NCI-H2227 (cell line): Measurements from ENCODE around the gene EXOC4.

ENCODE experiments used
- DNase-seq: peaks from one replicate; lab custom pipeline; 2025; ENCODE audit not compliant: unreplicated experiment; lab: John Stamatoyannopoulos, UW

The EXOC4 gene

DNA sequence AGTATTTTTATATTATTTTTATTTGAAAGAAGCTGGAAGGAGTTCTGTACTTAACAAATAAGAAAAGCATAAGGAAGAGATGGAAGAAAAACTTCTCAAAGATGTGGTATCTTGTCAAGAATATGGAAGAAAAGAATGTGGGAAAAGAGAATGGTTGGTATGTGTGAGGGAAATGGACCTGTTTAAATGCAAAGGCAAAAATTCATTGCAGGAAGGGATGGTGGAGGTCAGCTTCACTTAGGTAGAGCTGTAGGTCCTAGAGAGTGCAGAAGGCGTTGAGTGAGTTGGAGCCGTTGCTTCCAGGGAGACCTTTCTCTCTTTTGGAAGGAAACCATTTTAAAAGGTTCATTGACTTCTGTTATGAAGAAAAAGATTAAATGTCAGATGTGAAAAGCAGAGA lies 107.3 kb downstream of the EXOC4 start:
- DNase-seq: no peak

DNA sequence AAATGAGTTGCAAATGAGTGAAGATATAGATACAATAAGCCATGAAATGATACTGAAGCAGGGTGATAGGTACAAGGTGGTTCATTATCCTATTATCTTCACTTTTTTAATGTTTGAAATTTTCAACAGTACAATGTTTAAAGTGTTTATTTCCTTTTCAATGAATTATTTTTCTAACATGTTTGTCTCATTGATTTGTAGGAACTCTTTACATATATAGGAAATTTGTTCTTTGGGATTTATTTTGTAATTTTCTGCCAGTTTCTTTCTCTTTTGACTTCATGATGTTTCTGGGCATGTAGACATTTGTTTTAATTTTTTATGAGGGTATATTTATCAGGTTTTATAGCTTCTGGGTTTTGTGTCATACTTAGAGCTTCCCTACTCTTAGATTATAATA lies 108.9 kb downstream of the EXOC4 start:
- DNase-seq: no peak

DNA sequence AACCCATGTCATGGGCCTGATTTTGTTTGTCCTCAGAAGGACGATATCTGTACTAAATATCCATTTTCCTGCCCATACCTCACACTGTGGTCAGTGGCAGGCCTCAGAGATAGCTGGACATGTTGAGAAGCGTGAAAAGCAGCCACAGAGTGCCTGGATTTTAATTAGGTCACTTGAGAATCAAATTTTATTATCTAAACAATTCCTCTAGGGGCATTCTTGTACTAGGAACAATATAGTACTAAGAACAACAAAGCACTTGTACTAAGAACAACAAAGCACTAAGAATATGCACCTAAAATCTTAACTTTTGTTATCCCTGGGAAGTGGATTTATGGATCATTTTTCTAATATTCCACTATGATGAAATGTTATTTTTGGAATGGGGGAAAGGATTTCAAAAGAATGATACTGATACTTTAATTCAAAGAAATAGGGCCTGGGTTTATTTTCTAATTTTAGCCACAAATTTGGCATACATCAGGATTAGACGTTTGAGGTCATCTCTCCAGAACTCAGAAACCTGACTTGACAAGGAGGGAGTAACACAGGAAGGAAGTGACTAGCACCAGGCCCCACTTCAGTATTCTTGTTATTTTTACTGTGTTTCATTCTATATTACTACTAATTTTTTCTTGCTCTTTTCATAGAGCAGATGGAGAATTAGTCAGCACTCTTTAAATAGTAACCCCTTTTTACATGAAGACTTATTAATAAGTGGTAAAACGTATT lies 112.2 kb downstream of the EXOC4 start:
- no peak for DNase-seq

DNA sequence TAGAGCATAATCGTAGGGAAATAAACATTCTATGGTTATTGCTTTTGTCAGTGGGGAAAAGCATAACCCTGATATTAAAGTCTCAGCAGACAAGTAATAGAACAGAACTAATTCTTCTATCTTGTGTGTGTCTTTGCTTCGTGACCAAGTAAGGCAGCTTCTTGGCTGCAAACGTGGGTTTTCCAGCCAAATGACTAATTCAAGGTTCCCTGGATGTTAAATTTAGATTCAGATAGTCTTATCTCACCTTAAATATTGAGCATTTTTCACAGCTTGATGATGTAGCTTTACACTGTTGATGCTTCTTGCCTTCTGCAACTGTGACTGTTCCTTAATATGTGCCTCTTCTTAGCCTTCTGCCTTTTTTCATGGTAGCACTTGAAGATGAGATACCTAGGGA lies 113.0 kb downstream of the EXOC4 start:
- DNase-seq: no peak

DNA sequence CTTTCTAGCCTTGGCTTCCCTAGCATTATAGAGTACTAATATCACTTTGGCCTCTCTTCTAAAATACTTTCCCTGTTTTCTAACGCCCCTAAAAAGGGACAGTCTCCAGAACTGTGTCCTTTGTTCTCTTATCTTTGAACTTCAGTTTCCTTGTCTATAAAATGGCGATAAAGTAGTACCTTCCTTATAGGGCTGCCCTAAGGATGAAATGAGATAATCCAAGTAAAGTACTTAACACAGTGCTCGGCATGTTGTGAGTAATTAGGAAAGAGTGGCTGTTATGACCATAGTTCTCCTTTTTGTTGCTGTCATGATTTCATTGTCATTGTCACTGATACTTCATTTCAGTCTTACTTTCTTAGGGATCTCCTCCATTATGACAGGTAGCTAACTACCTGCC lies 114.7 kb downstream of the EXOC4 start:
- no peak for DNase-seq

DNA sequence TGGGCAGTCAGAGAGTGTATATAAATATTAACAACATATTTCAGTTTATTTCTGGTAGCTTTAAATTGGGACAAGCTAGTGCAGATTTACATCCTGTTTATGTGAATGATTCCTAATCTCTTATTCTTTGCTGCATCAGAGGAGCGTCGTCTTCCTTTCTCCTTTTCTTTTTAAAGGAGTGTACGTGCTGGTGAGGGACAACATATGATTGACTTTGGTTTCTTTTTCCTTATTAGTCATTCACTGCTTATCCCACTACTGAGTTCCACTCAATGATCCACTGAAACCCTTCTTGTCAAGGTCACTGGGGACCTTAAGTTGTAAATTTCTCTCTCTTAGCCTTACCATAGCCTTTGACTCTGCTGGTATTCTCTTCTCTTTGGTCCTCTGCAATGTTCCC lies 116.3 kb downstream of the EXOC4 start:
- no peak for DNase-seq

DNA sequence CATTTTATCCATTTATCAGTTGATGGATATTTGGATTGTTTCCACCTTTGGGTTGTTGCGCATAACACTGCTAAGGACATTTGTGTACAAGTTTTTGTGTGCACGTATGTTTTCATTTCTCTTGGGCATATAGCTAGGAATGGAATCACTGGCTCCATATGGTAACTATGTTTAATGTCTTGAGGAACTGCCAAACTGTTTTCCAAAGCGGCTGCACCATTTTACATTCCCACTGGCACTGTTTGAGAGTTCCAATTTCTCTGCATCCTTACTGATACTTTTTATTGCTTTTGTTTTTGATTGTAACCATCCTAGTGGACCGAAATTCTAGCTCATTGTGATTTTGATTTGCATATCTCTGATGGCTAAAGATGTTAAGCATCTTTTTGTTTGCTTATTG lies 118.7 kb downstream of the EXOC4 start:
- DNase-seq: no peak

DNA sequence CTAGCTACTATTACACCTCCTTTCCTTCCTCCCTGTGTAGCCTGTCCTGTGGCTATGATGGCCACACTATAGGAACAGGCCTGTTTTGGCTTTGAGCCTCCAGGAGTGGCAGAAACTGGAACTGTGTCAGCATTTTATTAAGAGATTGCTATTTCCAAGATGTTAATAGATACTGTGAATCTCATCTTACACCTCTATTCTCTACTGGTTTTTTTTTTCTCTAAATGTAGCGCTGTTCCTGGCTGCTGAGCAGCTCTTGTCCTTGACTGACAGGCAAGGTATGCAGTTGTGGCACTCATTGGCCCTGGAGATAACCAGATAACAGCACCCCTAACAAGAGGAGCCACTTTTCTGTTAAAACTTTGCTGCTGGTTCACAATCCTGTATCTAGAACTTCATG lies 119.5 kb downstream of the EXOC4 start:
- no peak for DNase-seq

DNA sequence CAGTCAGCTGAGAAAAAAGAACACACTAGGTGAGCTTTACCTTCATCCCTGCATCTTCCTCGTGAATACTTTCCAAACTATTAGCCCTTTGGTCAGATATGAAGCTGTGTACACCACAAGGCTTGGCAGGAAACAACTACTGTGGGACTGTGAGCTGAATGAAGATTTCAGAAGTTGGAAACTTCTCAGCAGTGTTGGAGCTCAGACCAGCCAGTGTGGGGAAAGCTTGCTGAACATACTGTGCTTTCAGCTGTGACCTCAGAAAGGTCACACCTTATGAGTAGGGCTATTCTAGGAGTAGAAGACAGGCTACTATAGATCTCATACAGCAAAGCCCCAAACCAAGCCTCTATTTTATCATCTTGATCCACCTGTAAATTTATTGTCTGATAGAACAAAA lies 123.6 kb downstream of the EXOC4 start:
- DNase-seq: no peak

DNA sequence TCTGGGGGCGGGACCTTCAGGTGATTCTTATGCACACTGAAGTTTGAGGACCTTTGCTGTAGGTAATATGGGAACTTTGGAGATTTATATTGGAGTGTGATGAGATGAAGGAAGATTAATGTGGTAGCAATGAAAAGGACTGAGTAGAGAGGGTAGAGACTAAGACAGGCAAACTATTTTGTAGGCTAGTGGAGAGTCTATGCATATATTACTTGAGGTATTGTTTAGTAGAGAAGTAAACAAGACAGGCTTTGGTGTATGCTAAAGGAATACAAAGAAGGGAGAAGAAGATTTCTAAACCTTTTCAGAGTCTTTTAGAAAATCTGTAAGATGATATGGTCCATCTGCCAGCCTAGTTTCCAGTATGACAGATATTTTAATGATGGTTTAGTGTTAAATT lies 129.1 kb downstream of the EXOC4 start:
- DNase-seq: no peak

DNA sequence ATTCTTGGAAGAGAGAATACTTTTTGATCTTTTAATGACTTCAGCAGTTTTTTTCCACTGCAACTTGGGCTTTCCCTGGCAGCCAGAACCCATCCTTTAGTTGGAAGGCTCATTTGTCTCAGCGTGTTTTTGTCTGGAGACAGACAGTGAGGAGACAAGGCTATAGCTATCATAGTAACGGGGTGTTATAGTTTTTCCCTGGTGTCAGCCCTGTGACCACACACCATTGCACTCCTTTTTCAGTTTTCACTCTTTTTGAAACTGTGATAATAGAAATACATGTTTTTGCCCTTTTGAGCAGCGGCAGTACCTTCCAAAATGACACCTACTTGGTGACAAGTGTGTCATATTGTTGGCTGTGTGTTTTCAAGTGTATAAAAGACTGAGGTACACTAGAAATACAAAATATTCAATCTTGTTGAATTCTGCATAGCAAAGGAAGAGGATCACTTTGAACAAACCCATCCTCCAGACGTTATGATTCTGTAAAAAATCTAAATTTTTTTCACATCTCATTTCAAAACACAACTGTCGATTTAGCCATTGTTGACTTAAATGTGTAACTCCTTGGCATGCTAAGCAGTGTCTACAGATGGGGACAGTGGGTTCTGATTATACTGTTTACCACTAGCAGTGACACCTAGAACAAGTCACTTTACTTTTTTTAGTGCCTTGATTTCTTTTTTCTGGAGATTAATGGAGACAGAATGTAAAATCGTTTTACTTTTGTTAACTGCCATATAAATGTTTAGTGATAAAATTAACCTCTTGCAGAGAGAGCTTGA lies 130.1 kb downstream of the EXOC4 start:
- no peak for DNase-seq

DNA sequence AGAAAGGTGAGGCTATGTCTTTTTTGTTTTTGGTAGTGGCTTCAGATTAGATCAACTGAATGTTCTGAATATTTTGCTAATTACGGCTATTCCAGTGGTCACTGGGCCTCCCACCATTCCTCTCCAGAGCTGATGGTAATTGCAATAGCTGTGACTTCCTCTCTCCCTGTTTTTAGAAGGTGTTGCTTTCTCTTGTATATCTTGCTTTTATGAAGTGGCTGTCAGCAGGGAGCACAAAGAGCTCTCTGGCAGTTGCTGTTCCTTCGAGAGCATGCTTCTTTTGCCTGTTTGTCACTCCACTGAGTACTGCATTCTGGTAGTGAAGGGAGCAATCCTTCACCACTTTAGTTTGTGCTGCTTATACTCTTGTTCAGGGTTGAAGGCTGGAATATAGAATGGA lies 133.3 kb downstream of the EXOC4 start:
- DNase-seq: no peak

DNA sequence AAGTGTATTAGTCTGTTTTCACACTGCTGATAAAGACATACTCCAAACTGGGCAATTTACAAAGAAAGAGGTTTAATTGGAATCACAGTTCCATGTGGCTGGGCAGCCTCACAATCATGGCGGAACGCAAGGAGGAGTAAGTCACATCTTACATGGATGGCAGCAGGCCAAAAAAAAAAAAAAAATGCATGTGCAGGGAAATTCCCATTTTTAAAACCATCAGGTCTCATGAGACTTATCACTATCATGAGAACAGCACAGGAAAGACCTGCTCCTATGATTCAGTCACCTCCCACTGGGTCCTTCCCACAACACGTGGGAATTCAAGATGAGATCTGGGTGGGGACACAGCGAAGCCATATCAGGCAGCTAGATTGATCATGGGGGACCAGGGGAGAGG lies 136.8 kb downstream of the EXOC4 start:
- DNase-seq: no peak

DNA sequence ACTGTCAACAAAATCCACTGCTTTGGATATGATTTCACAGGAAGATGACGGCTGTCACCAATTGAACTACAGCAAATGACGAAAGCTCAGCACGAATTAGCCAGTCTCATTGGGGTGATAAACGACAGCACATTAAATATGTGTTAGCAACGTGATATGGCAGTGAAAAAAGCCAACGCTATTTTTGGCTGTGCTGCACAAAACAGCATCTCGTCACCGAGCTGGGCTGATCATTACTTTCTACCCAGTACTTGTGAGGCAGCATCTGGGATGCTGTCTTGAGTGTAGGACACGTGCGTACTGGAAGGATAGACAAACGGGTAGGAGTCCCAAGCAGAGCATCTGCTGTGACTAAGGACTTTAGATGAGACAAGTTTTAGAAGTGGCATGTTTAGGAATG lies 138.3 kb downstream of the EXOC4 start:
- DNase-seq: no peak

DNA sequence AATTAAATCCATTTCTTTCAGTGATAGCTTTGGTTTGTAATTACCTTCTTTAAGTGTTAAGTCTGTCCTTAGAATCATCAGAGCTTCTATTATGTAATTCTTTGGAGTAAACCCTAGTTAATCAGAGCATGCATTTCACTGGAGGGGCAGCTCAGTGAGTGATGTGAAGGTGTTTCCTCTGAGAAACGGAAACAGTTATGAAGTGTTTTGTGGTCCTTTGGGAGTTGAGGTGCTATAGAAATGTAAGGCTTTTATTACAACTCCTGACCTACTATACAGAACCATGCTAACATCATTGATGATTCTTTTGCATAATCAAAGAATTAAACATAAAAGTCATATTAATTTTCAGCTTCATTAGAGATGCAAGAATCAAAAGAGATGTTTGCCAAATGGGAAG lies 141.5 kb downstream of the EXOC4 start:
- no peak for DNase-seq

DNA sequence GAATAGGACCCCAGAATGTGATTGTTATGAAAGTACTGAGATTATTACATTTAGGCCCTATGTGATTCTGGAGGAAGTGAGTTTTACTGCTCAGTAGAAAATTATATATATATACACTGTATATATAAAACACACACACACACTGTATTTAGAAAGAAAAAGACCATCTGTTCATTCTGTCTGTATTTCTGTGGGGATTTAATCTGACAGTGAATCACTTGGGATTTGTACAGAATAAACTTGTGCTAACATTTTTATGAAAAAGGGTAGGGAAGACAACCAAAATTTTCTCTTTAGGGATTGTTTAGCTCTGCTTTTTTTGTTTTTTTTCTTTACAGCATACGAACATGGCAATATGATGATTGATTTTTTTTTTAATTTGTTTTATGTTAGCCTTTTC lies 142.7 kb downstream of the EXOC4 start:
- DNase-seq: no peak

DNA sequence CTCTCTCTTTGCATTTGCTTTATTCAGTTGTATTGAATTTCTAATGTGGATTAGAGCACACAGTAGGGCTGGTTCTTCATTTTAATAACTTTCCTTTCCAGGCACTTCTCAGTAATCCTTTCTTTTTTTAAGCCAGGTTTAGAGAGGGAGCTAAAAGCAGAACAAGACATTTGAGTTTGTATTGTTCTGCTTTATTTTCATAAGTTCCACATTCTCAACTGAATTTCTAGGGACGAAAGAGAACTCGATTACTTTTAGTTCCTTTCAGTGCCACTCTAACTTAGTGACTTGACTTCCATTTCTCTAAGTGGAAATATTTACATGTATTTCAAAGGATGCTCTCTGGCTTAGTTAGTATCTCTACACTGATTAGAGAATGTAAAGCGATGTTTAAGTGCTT lies 145.6 kb downstream of the EXOC4 start:
- DNase-seq: no peak

DNA sequence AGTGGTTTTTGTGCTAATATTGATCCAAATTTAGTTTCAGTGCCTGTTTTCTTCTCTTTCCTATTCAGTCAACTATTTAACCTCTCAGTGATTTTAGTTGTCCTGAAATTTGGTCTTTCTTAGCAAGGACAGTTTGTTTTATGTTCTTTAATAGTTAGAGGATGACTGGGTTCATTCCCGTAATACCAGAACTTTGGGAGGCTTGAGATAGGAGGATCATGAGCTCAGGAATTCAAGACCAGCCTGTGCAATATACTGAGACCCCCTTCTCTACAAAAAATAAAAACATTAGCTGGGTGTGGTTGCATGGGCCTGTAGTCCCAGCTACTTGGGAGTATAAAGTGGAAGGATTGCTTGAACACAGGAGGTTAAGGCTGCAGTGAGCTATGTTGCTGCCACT lies 148.3 kb downstream of the EXOC4 start:
- DNase-seq: no peak

DNA sequence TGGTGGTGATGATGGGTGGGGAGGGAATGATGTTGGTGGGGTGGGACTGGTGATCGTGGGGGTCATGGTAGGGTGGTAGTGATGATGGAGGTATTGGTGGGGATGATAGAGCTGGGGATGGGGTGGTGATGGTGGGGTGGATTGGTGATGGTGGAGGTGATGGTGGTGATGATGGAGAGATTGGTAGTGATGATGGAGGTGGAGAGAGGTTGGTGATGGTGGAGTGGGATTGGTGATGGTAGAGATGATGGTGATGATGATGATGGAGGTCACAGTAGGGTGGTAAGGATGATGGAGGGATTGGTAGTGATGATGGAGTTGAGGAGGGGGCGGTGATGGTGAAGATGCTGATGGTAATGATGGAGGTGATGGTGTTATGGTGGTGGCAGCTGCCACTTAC lies 155.3 kb downstream of the EXOC4 start:
- no peak for DNase-seq

DNA sequence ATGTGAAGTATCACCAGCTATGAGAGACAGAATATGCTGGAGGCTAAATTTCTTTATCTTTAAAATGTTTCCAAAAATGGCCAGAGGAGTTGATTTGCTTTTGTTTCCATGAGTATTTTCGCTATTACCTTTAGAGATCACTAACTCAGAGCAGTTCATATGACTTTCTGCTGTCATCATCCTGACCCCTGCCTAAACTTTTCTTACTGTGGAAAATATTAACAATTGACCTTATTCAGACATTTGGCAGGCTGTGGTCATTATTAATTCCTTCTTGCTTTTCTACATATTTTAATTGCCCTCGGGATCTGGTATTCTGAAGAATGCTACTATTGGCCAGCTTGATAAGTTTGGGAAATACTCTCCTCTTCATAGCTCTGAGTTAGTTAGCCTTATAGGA lies 156.5 kb downstream of the EXOC4 start:
- no peak for DNase-seq

DNA sequence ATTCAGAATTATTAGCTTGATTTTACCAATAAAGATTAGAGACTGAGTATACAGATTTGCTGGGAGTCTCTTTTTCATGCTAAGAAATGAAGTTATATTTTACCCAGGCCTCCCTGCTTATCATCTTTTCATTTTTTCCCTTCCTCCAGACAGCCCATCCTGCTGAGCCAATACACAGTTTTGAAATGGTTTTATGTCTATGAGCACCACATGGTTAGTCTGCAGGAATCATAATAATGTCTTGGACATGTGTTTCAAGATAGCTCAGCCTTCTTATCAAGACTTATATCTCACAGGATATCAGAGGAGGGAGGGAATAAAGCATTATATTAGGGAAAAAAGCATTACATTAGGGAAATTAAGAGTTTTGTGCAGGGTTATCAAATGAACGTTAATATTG lies 157.1 kb downstream of the EXOC4 start:
- DNase-seq: no peak

DNA sequence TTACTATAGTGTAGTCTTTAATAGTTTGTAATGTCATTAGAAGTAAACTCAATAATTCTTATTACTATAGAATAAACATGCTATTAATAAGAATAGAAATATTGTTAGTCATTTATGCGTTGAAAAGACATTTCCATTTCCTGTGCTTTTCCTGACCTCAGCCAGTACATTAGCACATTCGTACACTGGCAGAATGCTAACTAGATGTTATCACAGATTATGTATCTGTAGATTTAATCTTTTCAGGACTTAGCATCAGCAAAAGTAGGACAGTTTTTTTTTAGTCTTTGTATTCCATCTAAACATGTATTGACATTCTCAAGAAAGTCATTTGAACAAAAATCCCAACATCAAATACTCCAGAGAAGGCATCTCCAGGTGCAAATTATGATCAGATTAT lies 158.5 kb downstream of the EXOC4 start:
- DNase-seq: no peak

DNA sequence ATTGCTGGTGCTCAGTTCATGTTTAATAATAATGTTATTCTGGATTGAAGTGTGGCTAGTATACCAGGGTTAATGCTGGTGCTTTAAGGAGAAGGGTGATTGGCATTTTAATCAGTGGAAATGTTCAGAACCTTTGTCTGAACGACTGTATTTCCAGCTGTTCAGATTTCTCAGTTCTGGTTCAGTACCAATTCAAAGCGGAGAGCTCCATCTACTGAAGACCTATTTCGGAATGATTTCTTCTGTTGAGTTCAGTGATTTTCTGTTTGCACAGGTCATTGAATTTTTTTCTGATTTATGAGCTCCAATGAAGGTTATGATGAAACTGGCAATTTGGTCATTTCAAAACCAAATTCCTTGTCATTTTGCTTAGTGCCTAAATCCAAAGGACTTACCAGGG lies 160.1 kb downstream of the EXOC4 start:
- no peak for DNase-seq
